NCI-H526 treated with DMSO at 0.1 percent for 48 hours (cell line): ENCODE measurements around the gene ZNF20.
"Not testable (repeated sequence)": the region's sequence is repeated elsewhere in the genome, so short reads cannot be mapped to it uniquely, and the experiment has no call there.

Experiments used
- DNase-seq: peaks from one replicate; lab custom pipeline; 2025; lab: John Stamatoyannopoulos, UW

The ZNF20 gene

GRCh38 chr19:12112701-12113100 is 27.4 kb downstream of the ZNF20 start:
- DNase-seq = no peak

GRCh38 chr19:12111943-12112637 is 28.1 kb downstream of the ZNF20 start:
- DNase-seq = no peak

- DNase-seq = no peak
Observed at GRCh38 chr19:12111176-12111575, 29.0 kb downstream of the ZNF20 start.

GRCh38 chr19:12103909-12104308 is 36.2 kb downstream of the ZNF20 start:
- not testable (repeated sequence) for DNase-seq

- DNase-seq = no peak
Observed at GRCh38 chr19:12098040-12098439, 42.1 kb downstream of the ZNF20 start.

GRCh38 chr19:12095111-12095790 is 44.9 kb downstream of the ZNF20 start:
- no peak for DNase-seq

GRCh38 chr19:12093777-12094176 is 46.4 kb downstream of the ZNF20 start:
- no peak for DNase-seq

- no peak for DNase-seq
Observed at GRCh38 chr19:12092956-12093355, 47.2 kb downstream of the ZNF20 start.

- no peak for DNase-seq
Observed at GRCh38 chr19:12092065-12092867, 47.9 kb downstream of the ZNF20 start.

GRCh38 chr19:12090807-12091206 is 49.3 kb downstream of the ZNF20 start:
- peak; percentile 6 for DNase-seq

GRCh38 chr19:12085074-12085818 is 54.9 kb downstream of the ZNF20 start:
- DNase-seq = no peak

GRCh38 chr19:12083336-12083735 is 56.8 kb downstream of the ZNF20 start:
- not testable (repeated sequence) for DNase-seq
